ENCODE results near the gene SYT5. TPM values are rescaled to one million over a fixed set of nuclear protein-coding genes. Genes with fewer than 3 reads are reported as not detected.

SYT5 gene
- total and polyA plus RNA-seq, 11 donors: 0.15 TPM; not detected in 10

GRCh38 chr19:55134736-55135135 lies 45.4 kb downstream of the SYT5 start:
- H3K4me3 ChIP-seq: no peak overlapping the region
- peaks cover 0 to 60% (median 14%) of the 10 kb centered on the region in 9 donors for H3K36me3 ChIP-seq
- TF ChIP-seq, protein P1, sequence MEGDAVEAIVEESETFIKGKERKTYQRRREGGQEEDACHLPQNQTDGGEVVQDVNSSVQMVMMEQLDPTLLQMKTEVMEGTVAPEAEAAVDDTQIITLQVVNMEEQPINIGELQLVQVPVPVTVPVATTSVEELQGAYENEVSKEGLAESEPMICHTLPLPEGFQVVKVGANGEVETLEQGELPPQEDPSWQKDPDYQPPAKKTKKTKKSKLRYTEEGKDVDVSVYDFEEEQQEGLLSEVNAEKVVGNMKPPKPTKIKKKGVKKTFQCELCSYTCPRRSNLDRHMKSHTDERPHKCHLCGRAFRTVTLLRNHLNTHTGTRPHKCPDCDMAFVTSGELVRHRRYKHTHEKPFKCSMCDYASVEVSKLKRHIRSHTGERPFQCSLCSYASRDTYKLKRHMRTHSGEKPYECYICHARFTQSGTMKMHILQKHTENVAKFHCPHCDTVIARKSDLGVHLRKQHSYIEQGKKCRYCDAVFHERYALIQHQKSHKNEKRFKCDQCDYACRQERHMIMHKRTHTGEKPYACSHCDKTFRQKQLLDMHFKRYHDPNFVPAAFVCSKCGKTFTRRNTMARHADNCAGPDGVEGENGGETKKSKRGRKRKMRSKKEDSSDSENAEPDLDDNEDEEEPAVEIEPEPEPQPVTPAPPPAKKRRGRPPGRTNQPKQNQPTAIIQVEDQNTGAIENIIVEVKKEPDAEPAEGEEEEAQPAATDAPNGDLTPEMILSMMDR (IDR thresholded peaks at IDR 0.05): no peak
- no peak for TF ChIP-seq POLR2A (IDR thresholded peaks at IDR 0.05)
- peaks cover 0 to 26% (median 1%) of the 10 kb centered on the region in 9 donors for H3K27me3 ChIP-seq
- ATAC-seq: no peak
- H3K27ac ChIP-seq: no peak overlapping the region
- WGBS, 4 donors: 11 to 41% (median 20%) methylated on average over 2 to 3 of the region's 3 CpGs
- no peaks in the 10 kb centered on the region for H3K4me1 ChIP-seq
- intact Hi-C loops (cut with DNase I): loop anchor here in 1 of 10 donors (10.0 kb wide), 1 partner anchor 370 kb away; no protein-coding TSS in a partner anchor
- H3K9me3 ChIP-seq: no peaks in the 10 kb centered on the region
- DNase-seq: no peak

DNA sequence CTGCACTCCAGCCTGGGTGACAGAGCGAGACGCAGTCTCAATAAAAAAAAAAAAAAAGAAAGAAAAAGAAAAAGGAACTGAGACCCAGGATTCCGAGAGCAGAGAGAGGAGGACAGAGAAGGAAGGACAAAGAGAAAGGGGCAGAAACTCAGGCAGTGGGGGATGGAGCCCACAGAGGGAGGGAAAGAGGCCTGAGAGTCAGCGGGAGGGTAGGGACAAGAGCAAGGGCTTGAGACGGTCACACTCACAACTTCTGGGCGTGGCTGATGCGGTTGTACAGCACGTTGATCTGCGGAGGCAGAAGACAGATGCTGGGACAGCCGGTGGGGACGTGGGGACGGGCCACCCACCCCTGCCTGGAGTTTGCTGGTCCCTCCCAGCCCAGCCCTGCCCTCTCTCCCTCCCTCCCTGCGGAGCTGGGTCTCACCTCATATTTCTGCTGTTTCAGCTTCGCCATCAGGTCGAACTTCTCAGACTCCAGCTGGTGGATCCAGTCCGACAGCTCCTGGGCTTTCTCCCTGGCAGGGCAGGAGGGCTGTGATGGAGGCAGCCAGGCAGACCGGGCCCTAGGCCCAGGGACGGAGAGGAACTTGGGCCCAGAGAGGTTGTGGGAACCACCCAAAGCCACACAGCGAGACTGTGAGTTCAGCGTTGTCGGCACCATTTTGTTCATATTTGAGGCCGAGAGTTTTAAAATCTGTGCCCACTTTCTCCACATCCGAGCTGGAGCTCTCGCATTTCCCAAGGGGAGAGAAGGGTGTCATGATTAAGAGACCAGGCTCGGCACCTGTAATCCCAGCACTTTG lies 46.2 kb downstream of the SYT5 start:
- TF ChIP-seq, protein P1 (IDR thresholded peaks at IDR 0.05): no peak
- TF ChIP-seq POLR2A (IDR thresholded peaks at IDR 0.05): no peak
- Histone ChIP-seq H3K27ac (no peak overlapping the region), H3K36me3 (peaks cover 0 to 51% (median 13%) of the 10 kb centered on the region in 9 donors), H3K9me3 (no peaks in the 10 kb centered on the region), H3K27me3 (peaks cover 0 to 23% (median 0%) of the 10 kb centered on the region in 9 donors), H3K4me1 (no peaks in the 10 kb centered on the region), H3K4me3 (no peak overlapping the region)
- DNase-seq (no peak), ATAC-seq (no peak)
- intact Hi-C loops (cut with DNase I): loop anchor here in 1 of 10 donors (10.0 kb wide), 1 partner anchor 371 kb away; no protein-coding TSS in a partner anchor
- WGBS, 4 donors: 71 to 76% (median 74%) methylated on average over 25 of the region's 25 CpGs

GRCh38 chr19:55132453-55133129 lies 47.5 kb downstream of the SYT5 start:
- Histone ChIP-seq H3K9me3 (no peaks in the 10 kb centered on the region), H3K27me3 (peaks cover 0 to 20% (median 0%) of the 10 kb centered on the region in 9 donors), H3K4me1 (no peaks in the 10 kb centered on the region), H3K4me3 (no peak overlapping the region), H3K27ac (no peak overlapping the region), H3K36me3 (peaks cover 0 to 43% (median 13%) of the 10 kb centered on the region in 9 donors)
- no peak for DNase-seq
- ATAC-seq: no peak
- TF ChIP-seq POLR2A (IDR thresholded peaks at IDR 0.05): no peak
- TF ChIP-seq, protein P1 (IDR thresholded peaks at IDR 0.05): peak in 4 of 12 donors; percentile 23 to 43 (median 29)
- 52 to 56% (median 54%) methylated on average over 14 of the region's 14 CpGs for whole genome bisulfite sequencing, 4 donors
- intact Hi-C loops (cut with DNase I): loop anchor here in 1 of 10 donors (10.0 kb wide), 1 partner anchor 372 kb away; no protein-coding TSS in a partner anchor

- 81 to 88% (median 83%) methylated on average over 16 of the region's 16 CpGs for WGBS, 4 donors
- Histone ChIP-seq H3K4me3 (no peak overlapping the region), H3K27ac (no peak overlapping the region), H3K4me1 (no peaks in the 10 kb centered on the region), H3K9me3 (no peaks in the 10 kb centered on the region), H3K36me3 (peaks cover 0 to 37% (median 13%) of the 10 kb centered on the region in 9 donors), H3K27me3 (peaks cover 0 to 14% (median 0%) of the 10 kb centered on the region in 9 donors)
- ATAC-seq (no peak), DNase-seq (no peak)
- intact Hi-C loops (cut with DNase I): loop anchor here in 1 of 10 donors (10.0 kb wide), 1 partner anchor 373 kb away; no protein-coding TSS in a partner anchor
- TF ChIP-seq, protein P1 (IDR thresholded peaks at IDR 0.05): no peak
- TF ChIP-seq POLR2A (IDR thresholded peaks at IDR 0.05): no peak
These were observed 48.7 kb downstream of the SYT5 start for GRCh38 chr19:55131421-55131820.

Data from heart left ventricle (tissue), 16 donors.